Loucy (cell line): ENCODE measurements around the gene ZMAT5.

Source experiments
- H2AFZ ChIP-seq: fragments of 200-600 bp; sonication (generic); 2 replicates; pipeline ENCODE4 v1.6.0; 2016; ENCODE audit warnings: antibody characterized with exemption, mild to moderate bottlenecking, low read length, moderate library complexity
- H3F3A ChIP-seq: fragments of 200-600 bp; 2 replicates; pipeline ENCODE4 v1.6.0; 2016; ENCODE audit warnings: antibody characterized with exemption, low read depth, mild to moderate bottlenecking
- H3K27me3 ChIP-seq: fragments of 200-600 bp; sonication (generic); 2 replicates; pipeline ENCODE4 v1.6.1; 2014; ENCODE audit warnings: low read length, mild to moderate bottlenecking; ENCODE audit not compliant: insufficient read depth, poor library complexity, severe bottlenecking
- H3K36me3 ChIP-seq: fragments of 200-600 bp; sonication (generic); 2 replicates; pipeline ENCODE4 v1.6.1; 2016; ENCODE audit warnings: low read length; ENCODE audit not compliant: insufficient read depth
- H3K4me1 ChIP-seq: fragments of 200-600 bp; sonication (generic); 2 replicates; pipeline ENCODE4 v1.5.1; 2014; ENCODE audit warnings: low read length, mild to moderate bottlenecking; ENCODE audit not compliant: insufficient read depth, poor library complexity, severe bottlenecking
- H3K4me2 ChIP-seq: fragments of 200-600 bp; sonication (generic); 2 replicates; pipeline ENCODE4 v1.6.0; 2014; ENCODE audit warnings: antibody characterized with exemption, low read length, low read depth, mild to moderate bottlenecking; ENCODE audit not compliant: poor library complexity, severe bottlenecking
- H3K4me3 ChIP-seq: fragments of 200-600 bp; sonication (generic); 2 replicates; pipeline ENCODE4 v1.5.1; 2014; ENCODE audit warnings: low read length, mild to moderate bottlenecking, mixed read lengths; ENCODE audit not compliant: poor library complexity, severe bottlenecking
- H3K79me2 ChIP-seq: fragments of 200-600 bp; sonication (generic); 2 replicates; pipeline ENCODE4 v1.6.1; 2014; ENCODE audit warnings: low read length; ENCODE audit not compliant: insufficient read depth
- H3K9ac ChIP-seq: fragments of 200-600 bp; sonication (generic); 2 replicates; pipeline ENCODE4 v1.6.0; 2014; ENCODE audit warnings: mild to moderate bottlenecking, low read depth, low read length, moderate library complexity; ENCODE audit not compliant: poor library complexity, severe bottlenecking
- H3K9me2 ChIP-seq: fragments of 200-600 bp; sonication (generic); replicated peaks from 2 replicates; pipeline ENCODE4 v1.6.1; 2016; ENCODE audit warnings: low read depth, low read length, mixed read lengths
- H3K9me3 ChIP-seq: fragments of 200-600 bp; sonication (generic); 2 replicates; pipeline ENCODE4 v1.6.1; 2014; ENCODE audit warnings: mild to moderate bottlenecking, antibody characterized with exemption, low read length, low read depth; ENCODE audit not compliant: insufficient read depth
- H4K20me1 ChIP-seq: fragments of 200-600 bp; sonication (generic); 2 replicates; pipeline ENCODE4 v1.6.0; 2014; ENCODE audit warnings: antibody characterized with exemption, low read length, mild to moderate bottlenecking; ENCODE audit not compliant: insufficient read depth, poor library complexity, severe bottlenecking
- EZH2phosphoT487 ChIP-seq: fragments of 200-600 bp; IDR thresholded peaks from 2 replicates; pipeline ENCODE4 v1.6.1; 2018; ENCODE audit warnings: antibody characterized with exemption, mild to moderate bottlenecking, moderate library complexity, borderline replicate concordance
- TF ChIP-seq, protein P1 (sequence below): fragments of 200-600 bp; sonication (generic); conservative IDR thresholded peaks from 2 replicates; pipeline ENCODE4 v1.5.1; 2014; ENCODE audit warnings: mild to moderate bottlenecking, antibody characterized with exemption, low read length

ZMAT5 gene

GRCh38 chr22:29713156-29713727, 53.6 kb downstream of the ZMAT5 start:
- no peaks in the 10 kb centered on the region for H3K4me1 ChIP-seq
- no peaks in the 10 kb centered on the region for H3K36me3 ChIP-seq
- H4K20me1 ChIP-seq, result no peaks in the 10 kb centered on the region
- no peak overlapping the region for H3K4me3 ChIP-seq
- H3K27me3 ChIP-seq, result no peaks in the 10 kb centered on the region
- H3K4me2 ChIP-seq, result no peak overlapping the region
- no peaks in the 10 kb centered on the region for H3K9me2 ChIP-seq
- no peaks in the 10 kb centered on the region for H3K79me2 ChIP-seq
- no peak overlapping the region for H2AFZ ChIP-seq
- H3F3A ChIP-seq, result no peaks in the 10 kb centered on the region
- no peak overlapping the region for H3K9ac ChIP-seq
- H3K9me3 ChIP-seq, result no peaks in the 10 kb centered on the region
- TF ChIP-seq EZH2phosphoT487, result no peak
- TF ChIP-seq, protein P1, sequence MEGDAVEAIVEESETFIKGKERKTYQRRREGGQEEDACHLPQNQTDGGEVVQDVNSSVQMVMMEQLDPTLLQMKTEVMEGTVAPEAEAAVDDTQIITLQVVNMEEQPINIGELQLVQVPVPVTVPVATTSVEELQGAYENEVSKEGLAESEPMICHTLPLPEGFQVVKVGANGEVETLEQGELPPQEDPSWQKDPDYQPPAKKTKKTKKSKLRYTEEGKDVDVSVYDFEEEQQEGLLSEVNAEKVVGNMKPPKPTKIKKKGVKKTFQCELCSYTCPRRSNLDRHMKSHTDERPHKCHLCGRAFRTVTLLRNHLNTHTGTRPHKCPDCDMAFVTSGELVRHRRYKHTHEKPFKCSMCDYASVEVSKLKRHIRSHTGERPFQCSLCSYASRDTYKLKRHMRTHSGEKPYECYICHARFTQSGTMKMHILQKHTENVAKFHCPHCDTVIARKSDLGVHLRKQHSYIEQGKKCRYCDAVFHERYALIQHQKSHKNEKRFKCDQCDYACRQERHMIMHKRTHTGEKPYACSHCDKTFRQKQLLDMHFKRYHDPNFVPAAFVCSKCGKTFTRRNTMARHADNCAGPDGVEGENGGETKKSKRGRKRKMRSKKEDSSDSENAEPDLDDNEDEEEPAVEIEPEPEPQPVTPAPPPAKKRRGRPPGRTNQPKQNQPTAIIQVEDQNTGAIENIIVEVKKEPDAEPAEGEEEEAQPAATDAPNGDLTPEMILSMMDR, result no peak

DNA sequence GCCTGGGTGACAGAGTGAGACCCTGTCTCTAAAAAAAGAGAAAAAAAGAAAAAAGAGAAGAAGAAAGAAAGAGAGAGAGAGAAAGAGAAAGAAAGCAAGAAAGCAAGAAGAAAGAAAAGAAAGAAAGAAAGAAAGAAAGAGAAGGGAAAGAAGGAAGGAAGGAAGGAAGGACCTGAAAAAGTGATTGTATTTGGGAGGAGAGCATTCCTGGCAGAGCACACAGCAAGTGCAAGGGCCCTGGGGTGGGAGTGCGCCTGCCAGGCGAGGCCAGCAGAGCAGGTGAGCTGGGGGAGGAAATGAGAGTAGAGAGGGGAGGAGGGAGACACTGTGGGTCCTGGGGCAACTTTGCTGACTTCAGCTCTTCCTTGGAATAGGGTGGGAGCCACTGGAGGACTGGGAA, 54.7 kb downstream of the ZMAT5 start:
- Histone ChIP-seq H3K9me3 (no peaks in the 10 kb centered on the region), H3K9ac (no peak overlapping the region), H2AFZ (no peak overlapping the region), H3K36me3 (no peaks in the 10 kb centered on the region), H4K20me1 (no peaks in the 10 kb centered on the region), H3K4me2 (no peak overlapping the region), H3F3A (no peaks in the 10 kb centered on the region), H3K79me2 (no peaks in the 10 kb centered on the region), H3K27me3 (no peaks in the 10 kb centered on the region), H3K4me3 (no peak overlapping the region), H3K4me1 (no peaks in the 10 kb centered on the region), H3K9me2 (no peaks in the 10 kb centered on the region)
- no peak for TF ChIP-seq EZH2phosphoT487
- TF ChIP-seq, protein P1, result no peak

DNA sequence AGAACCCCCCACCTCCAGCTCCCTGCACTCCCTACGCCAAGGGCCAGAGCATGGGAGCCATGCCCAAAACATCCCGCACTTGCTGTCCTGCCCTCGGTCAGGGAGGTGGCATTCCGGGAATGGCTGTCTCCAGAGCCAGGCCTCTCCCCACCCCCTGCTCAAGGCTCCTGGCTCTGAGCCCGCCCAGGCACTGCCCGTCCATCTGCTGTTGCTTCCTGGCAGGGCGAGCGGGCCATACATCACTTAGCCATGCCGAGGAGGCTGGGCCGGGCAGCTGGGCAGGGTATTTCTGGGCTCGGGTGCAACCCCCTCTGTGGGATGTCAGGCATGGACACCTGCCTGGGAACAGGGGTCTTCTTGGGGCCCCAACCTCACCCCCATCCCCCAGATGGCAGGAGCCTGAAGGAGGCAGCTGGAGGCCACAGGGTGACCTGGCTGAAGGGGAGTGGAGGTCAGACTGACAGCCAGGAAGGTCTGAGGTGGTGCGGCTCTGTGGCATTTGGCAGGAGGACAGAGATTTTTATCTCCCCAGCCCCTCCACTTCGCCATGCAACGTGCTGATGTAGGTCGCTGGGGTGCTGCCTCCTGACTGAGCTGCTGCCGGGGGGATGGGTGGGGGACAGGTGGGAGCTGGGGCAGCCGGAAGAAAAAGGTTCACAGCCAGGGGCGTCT, 55.7 kb downstream of the ZMAT5 start:
- H3K36me3 ChIP-seq, result no peaks in the 10 kb centered on the region
- H4K20me1 ChIP-seq, result no peaks in the 10 kb centered on the region
- no peak overlapping the region for H3K9ac ChIP-seq
- no peaks in the 10 kb centered on the region for H3K4me1 ChIP-seq
- no peaks in the 10 kb centered on the region for H3K79me2 ChIP-seq
- TF ChIP-seq, protein P1, result no peak
- no peak for TF ChIP-seq EZH2phosphoT487
- no peaks in the 10 kb centered on the region for H3K9me3 ChIP-seq
- no peak overlapping the region for H2AFZ ChIP-seq
- H3K4me3 ChIP-seq, result no peak overlapping the region
- no peaks in the 10 kb centered on the region for H3F3A ChIP-seq
- no peak overlapping the region for H3K4me2 ChIP-seq
- no peaks in the 10 kb centered on the region for H3K27me3 ChIP-seq
- H3K9me2 ChIP-seq, result no peaks in the 10 kb centered on the region
